ENCODE measurements around the gene ENOX2. TPM values are rescaled to one million over a fixed set of nuclear protein-coding genes. Genes with fewer than 3 reads are reported as not detected.

Gene ENOX2
- total RNA-seq, 1 experiment from 2014 or later = 12.9 TPM

GRCh38 chrX:130631011-130631410 lies 272.0 kb downstream of the ENOX2 start:
- no TSS peak for BruUV-seq (replicated peaks)
- Histone ChIP-seq H3K4me3 (replicated peaks in 1 of 2; ENCODE audit: low read depth in 1 of 2, low read length in 2 of 2) (no peak overlapping the region), H3K9me3 (ENCODE audit: control insufficient read depth in 1 of 2, insufficient read depth in 1 of 2, low read depth in 1 of 2, low read length in 2 of 2) (no peaks in the 10 kb centered on the region), H3K79me2 (ENCODE audit: insufficient read depth, low read length) (no peaks in the 10 kb centered on the region), H3K9me2 (ENCODE audit: insufficient read depth) (no peaks in the 10 kb centered on the region), H3K4me2 (ENCODE audit: low read length) (no peak overlapping the region), H3K36me3 (ENCODE audit: control insufficient read depth in 1 of 2, insufficient read depth in 2 of 2, low read length in 2 of 2) (no peaks in the 10 kb centered on the region), H3K9ac (ENCODE audit: low read length) (no peak overlapping the region), H2AFZ (ENCODE audit: low read depth, low read length, poor library complexity, severe bottlenecking) (no peak overlapping the region), H3K27me3 (ENCODE audit: insufficient read depth, low read length) (no peaks in the 10 kb centered on the region), H3K27ac (ENCODE audit: low read depth, low read length) (no peak overlapping the region), H4K20me1 (ENCODE audit: insufficient read depth) (no peaks in the 10 kb centered on the region), H3K4me1 (ENCODE audit: control insufficient read depth in 1 of 2, insufficient read depth in 2 of 2, low read length in 2 of 2) (no peaks in the 10 kb centered on the region)
- DNase-seq (ENCODE audit: low read depth, low spot score) (no peak), ATAC-seq (no peak)
- TF ChIP-seq EZH2phosphoT487 (IDR thresholded peaks at IDR 0.05; ENCODE audit: borderline replicate concordance) = no peak
- TF ChIP-seq EGR1 (IDR thresholded peaks at IDR 0.05; ENCODE audit: low read depth) = no peak
- TF ChIP-seq ELF1 (IDR thresholded peaks at IDR 0.05; ENCODE audit: borderline replicate concordance, low read depth) = no peak
- TF ChIP-seq CTCF (IDR thresholded peaks at IDR 0.05 in 2 of 3, conservative IDR thresholded peaks at IDR 0.05 in 1 of 3; ENCODE audit: borderline replicate concordance in 1 of 3, insufficient read depth in 1 of 3, low read depth in 2 of 3, low read length in 2 of 3) = no peak
- no peak for TF ChIP-seq EZH2 (IDR thresholded peaks at IDR 0.05)
- TF ChIP-seq YY1 (IDR thresholded peaks at IDR 0.05; ENCODE audit: extremely low read depth, insufficient replicate concordance, low read depth, low read length) = no peak
- TF ChIP-seq TCF7L2 (IDR thresholded peaks at IDR 0.05; ENCODE audit: borderline replicate concordance, extremely low read depth, insufficient read depth, insufficient read length) = no peak
- no peak for TF ChIP-seq ZNF274 (IDR thresholded peaks at IDR 0.05; ENCODE audit: low read depth, low read length)
- no peak for TF ChIP-seq ZFX (IDR thresholded peaks at IDR 0.05)
- ChIA-PET CTCF (no interaction called here), POLR2A (no interaction called here), RAD21 (ENCODE audit: low non-redundant PET in 1 of 2, low total read pairs in 2 of 2, uncharacterized antibody in 2 of 2, unreplicated experiment in 2 of 2) (no interaction called here)
- intact Hi-C loops (cut with micrococcal nuclease) = no loop called here

All from HCT116 (cell line).